Neural crest cell (in vitro differentiated cells): Measurements from ENCODE around the gene KDF1. TPM values are rescaled to one million over a fixed set of nuclear protein-coding genes. Genes with fewer than 3 reads are reported as not detected.

Source experiments
- DNase-seq: peaks from one replicate; pipeline ENCODE4 v3.0.0; 2021; ENCODE audit warnings: low read depth, mixed read lengths, low spot score
- H3K27ac Mint-ChIP-seq: one replicate; pipeline ENCODE4 v1.8.0; 2021; ENCODE audit warnings: mild to moderate bottlenecking, mixed read lengths; ENCODE audit not compliant: unreplicated experiment
- H3K27me3 Mint-ChIP-seq: 2 replicates; pipeline ENCODE4 v1.8.0; 2021; ENCODE audit warnings: low read depth, mild to moderate bottlenecking, mixed read lengths
- H3K36me3 Mint-ChIP-seq: 2 replicates; pipeline ENCODE4 v1.8.0; 2021; ENCODE audit warnings: low read depth, mild to moderate bottlenecking, mixed read lengths
- H3K4me1 Mint-ChIP-seq: 2 replicates; pipeline ENCODE4 v1.8.0; 2021; ENCODE audit warnings: mixed read lengths
- H3K4me3 Mint-ChIP-seq: one replicate; pipeline ENCODE4 v1.8.0; 2021; ENCODE audit warnings: mild to moderate bottlenecking, mixed read lengths
- H3K9me3 Mint-ChIP-seq: 2 replicates; pipeline ENCODE4 v1.8.0; 2021; ENCODE audit warnings: mixed read lengths
- total RNA-seq: library from RNA; stranded (reverse); gene quantifications from 2 replicates; pipeline ENCODE4 v1.2.1, GENCODE V29; 2021
- TF ChIP-seq, protein P1 (sequence below): fragments of 200-600 bp; sonication (generic); conservative IDR thresholded peaks from 2 replicates; pipeline ENCODE4 v1.5.0; 2021; ENCODE audit warnings: antibody characterized with exemption, mild to moderate bottlenecking

KDF1 gene
- total RNA-seq, 1 donor from 2014 or later, result not detected

DNA sequence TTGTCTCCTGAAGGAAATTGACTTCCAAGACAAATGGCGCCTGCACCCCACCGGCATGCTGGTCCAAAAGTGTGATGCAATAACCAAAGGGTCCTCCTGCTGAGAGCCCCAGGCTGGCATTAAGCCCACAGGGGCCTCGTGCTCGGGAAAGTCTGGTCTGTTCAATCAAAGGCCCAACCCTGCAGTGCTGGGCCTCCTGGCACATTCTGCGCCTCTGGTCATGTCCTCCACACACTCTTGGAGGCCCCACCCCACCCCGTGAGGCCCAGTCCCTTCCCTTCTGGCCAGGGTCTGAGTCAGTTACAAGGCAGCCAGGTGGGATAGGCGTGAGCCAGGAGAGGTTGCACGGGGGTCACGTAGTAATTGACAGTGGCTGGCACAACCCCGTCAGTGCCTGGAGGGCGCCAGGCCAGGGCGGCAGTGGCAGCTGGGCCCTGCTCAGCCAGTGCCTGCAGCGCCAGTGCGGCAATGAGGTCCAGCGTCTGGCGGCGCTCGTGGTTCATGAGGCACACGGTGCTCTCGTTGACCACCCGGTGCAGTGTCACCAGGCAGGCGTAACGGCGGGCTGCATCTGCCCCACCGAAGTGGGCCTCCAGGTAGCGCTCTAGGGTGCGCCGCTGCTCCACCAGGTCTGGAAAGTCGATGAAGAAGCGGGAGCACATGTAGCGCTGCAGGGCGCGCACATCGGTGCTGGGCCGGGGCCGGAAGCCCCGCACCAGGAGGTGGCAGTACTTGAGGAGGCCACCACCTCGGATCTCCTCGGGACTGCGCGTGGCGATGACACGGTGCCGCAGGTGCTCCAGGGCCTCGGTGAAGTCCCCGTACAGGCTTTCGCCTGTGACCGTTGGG is 45.6 kb upstream of the KDF1 start:
- Mint-ChIP-seq H3K4me1 (peaks cover 60% of the 10 kb centered on the region), H3K4me3 (no peak overlapping the region), H3K27me3 (peaks cover 5% of the 10 kb centered on the region), H3K36me3 (no peaks in the 10 kb centered on the region), H3K27ac (no peak overlapping the region), H3K9me3 (no peaks in the 10 kb centered on the region)
- TF ChIP-seq, protein P1, sequence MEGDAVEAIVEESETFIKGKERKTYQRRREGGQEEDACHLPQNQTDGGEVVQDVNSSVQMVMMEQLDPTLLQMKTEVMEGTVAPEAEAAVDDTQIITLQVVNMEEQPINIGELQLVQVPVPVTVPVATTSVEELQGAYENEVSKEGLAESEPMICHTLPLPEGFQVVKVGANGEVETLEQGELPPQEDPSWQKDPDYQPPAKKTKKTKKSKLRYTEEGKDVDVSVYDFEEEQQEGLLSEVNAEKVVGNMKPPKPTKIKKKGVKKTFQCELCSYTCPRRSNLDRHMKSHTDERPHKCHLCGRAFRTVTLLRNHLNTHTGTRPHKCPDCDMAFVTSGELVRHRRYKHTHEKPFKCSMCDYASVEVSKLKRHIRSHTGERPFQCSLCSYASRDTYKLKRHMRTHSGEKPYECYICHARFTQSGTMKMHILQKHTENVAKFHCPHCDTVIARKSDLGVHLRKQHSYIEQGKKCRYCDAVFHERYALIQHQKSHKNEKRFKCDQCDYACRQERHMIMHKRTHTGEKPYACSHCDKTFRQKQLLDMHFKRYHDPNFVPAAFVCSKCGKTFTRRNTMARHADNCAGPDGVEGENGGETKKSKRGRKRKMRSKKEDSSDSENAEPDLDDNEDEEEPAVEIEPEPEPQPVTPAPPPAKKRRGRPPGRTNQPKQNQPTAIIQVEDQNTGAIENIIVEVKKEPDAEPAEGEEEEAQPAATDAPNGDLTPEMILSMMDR, result no peak
- DNase-seq, result no peak

DNA sequence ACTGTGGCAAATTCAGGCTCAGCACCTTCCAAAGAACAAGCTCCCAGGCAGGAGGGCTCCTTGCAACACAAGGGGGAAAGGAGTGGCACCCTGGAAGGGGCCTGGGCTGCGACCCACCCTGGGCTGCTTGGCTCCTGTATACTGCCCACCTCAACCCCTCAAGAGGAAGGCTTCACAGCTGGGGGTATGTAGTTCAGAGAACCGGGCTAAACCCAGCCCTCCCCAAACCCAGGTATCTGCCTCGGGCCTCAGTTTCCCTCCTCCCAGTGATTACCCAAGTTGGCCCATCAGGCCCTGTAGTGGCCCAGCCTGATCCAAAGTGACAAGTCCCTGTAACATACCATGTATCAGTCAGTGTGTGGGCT is 44.9 kb upstream of the KDF1 start:
- H3K4me1 Mint-ChIP-seq, result peaks cover 60% of the 10 kb centered on the region
- DNase-seq, result no peak
- TF ChIP-seq, protein P1, result no peak
- H3K27me3 Mint-ChIP-seq, result peaks cover 5% of the 10 kb centered on the region
- no peak overlapping the region for H3K27ac Mint-ChIP-seq
- no peaks in the 10 kb centered on the region for H3K36me3 Mint-ChIP-seq
- H3K9me3 Mint-ChIP-seq, result no peaks in the 10 kb centered on the region
- peak overlapping the region; percentile 82 for H3K4me3 Mint-ChIP-seq

DNA sequence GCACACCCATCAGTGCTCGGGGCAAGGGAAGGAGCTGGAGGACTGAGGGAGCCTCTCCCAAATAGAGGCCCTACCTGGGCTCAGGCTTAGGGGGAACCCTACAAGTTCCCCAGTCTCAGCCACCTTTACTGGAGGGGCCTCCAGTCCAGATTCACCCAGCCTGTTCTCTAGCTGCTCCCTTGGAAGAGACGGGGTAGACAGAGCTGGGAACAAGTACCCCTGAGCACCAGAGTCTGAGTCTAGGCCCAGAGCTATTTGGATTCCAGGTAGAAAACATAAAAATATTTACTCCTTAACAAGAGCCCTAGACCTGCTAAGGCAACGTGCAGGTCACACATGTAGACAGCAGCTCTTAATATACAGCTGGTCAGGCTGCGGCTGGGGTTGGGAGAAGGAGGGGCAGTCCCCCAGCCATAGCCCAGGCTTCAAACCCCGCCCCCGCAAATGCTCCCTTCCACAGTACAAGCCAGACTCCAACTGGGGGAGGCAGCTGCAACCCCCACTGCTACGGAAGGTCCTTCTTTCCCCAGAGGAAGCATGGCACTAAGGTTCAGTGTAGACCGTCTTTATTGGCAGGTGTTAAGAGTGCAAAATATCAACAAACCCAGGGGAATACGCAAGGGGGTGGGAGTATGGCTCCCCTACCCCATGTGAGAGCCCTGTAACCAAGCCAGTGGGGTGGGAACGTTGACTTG is 44.4 kb upstream of the KDF1 start:
- TF ChIP-seq, protein P1, result no peak
- no peaks in the 10 kb centered on the region for H3K36me3 Mint-ChIP-seq
- no peaks in the 10 kb centered on the region for H3K9me3 Mint-ChIP-seq
- H3K27ac Mint-ChIP-seq, result peak overlapping the region; percentile 93
- peak overlapping the region; percentile 82 for H3K4me3 Mint-ChIP-seq
- H3K4me1 Mint-ChIP-seq, result peaks cover 60% of the 10 kb centered on the region
- H3K27me3 Mint-ChIP-seq, result peaks cover 5% of the 10 kb centered on the region
- no peak for DNase-seq

DNA sequence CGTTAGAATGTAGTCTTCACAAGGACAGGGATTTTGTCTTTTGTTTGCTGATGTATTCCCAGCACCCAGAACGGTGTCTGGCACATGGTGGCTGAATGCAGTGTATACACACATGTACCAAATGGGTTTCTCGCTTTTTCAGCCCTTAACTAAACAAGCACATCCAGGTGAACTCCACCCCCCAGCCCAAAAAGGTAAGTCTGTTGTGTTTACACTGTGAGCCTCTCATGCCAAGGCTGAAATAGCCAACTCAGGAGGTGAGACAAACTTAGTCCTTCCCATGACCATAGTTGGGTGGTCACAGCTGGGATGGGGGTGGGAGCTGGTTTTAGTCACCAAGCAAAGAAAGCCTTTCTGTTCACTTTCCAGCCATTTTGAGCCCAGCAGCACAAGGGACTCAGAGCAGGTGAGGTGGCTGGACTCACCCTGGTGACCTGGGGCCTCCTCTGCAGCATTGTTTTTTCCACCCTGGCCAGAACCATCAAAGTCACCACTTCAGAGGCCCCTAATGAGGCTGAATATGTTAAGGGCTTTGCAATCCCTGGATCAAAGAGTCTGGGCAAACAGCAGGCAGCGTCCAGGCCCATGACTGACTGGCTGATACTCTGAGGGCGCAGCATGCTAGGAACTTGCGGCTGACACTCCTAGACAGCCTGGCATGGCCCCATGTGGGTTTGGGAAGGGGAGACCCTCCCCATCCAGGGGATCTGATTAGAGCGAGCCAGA is 43.6 kb upstream of the KDF1 start:
- H3K4me1 Mint-ChIP-seq, result peaks cover 66% of the 10 kb centered on the region
- no peaks in the 10 kb centered on the region for H3K36me3 Mint-ChIP-seq
- DNase-seq, result no peak

More for the DNA sequence above, 43.6 kb upstream of the KDF1 start:
- Mint-ChIP-seq H3K4me3 (peak overlapping the region; percentile 82), H3K27me3 (peaks cover 5% of the 10 kb centered on the region), H3K27ac (peak overlapping the region; percentile 93), H3K9me3 (no peaks in the 10 kb centered on the region)
- TF ChIP-seq, protein P1, result no peak
